AG04450 (cell line): Measurements from ENCODE around the gene MBOAT1. TPM values are rescaled to one million over a fixed set of nuclear protein-coding genes. Genes with fewer than 3 reads are reported as not detected.

ENCODE experiments used
- CTCF ChIA-PET: fragments of 300-600, 350-600 bp; formaldehyde crosslinking; extraction: SDS; loops from one replicate; lab custom pipeline; 2022; ENCODE audit warnings: antibody characterized with exemption, inconsistent platforms; lab: Charles Lee
- POLR2A ChIA-PET: fragments of 350-600 bp; formaldehyde crosslinking; extraction: SDS; loops from one replicate; lab custom pipeline; 2021; ENCODE audit warnings: antibody characterized with exemption, inconsistent platforms; lab: Yijun Ruan, JAX
- DNase-seq: peaks from one replicate; pipeline ENCODE4 v3.0.0-alpha.2; 2011; ENCODE audit warnings: low read depth, low spot score
- H3K27ac ChIP-seq: one replicate; pipeline ENCODE4 v1.5.1; 2012; ENCODE audit warnings: low read depth, low read length, control low read depth
- H3K27me3 ChIP-seq: one replicate; pipeline ENCODE4 v1.6.0; 2012; ENCODE audit warnings: low read length; ENCODE audit not compliant: control insufficient read depth, insufficient read depth
- H3K4me3 ChIP-seq: 2 replicates; pipeline ENCODE4 v1.5.1; 2011; ENCODE audit warnings: mild to moderate bottlenecking, low read depth, low read length, control low read depth
- H3K9me3 ChIP-seq: 2 replicates; pipeline ENCODE4 v1.5.1; 2012; ENCODE audit warnings: low read length; ENCODE audit not compliant: control insufficient read depth, insufficient read depth
- CTCF ChIP-seq: IDR thresholded peaks from 2 replicates; pipeline ENCODE4 v1.5.1; 2011; ENCODE audit warnings: low read depth, low read length, control low read depth, inconsistent platforms
- polyA plus RNA-seq: library from polyadenylated mRNA; depleted of rRNA; stranded (reverse); fragments of >200 nt; gene quantifications from 2 replicates; pipeline ENCODE4 v1.2.3, GENCODE V29; 2011

The MBOAT1 gene
- polyA plus RNA-seq, 1 experiment = 2.1 TPM

DNA sequence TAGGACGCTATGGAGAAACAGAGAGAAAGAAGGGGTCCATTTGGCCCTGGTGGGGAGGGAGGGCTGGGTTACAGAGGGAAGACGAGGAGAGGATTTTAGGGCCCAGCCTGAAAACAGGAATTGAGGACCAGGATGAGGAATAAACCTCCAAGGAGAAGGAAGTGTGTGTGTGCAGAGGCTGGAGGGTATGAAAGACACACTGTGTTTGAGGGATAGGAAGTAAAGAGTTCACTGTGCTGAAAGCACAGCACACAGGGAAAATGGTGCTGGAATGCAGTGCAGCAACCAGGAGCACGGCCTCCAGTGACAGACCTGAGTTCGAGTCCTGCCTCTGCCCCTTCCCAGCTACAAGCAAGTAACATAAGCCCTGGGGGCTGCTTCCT lies 7.8 kb downstream of the MBOAT1 start:
- H3K9me3 ChIP-seq = no peaks in the 10 kb centered on the region
- ChIA-PET CTCF (interaction anchor here (0.9 to 4.3 kb wide), 2 partner anchors 78 to 324 kb away, joined by 3 to 17 read pairs; no protein-coding TSS in a partner anchor), POLR2A (no interaction called here)
- no peak overlapping the region for H3K27ac ChIP-seq
- H3K27me3 ChIP-seq = no peaks in the 10 kb centered on the region
- no peak for DNase-seq
- no peak overlapping the region for H3K4me3 ChIP-seq
- TF ChIP-seq CTCF = no peak

GRCh38 chr6:20203561-20204511 lies 8.4 kb downstream of the MBOAT1 start:
- H3K4me3 ChIP-seq = no peak overlapping the region
- no peak overlapping the region for H3K27ac ChIP-seq
- no peak for DNase-seq
- no peaks in the 10 kb centered on the region for H3K27me3 ChIP-seq
- CTCF ChIA-PET = interaction anchor here (0.9 to 4.3 kb wide), 3 partner anchors 77 to 325 kb away, joined by 3 to 17 read pairs (median 4); no protein-coding TSS in a partner anchor
- H3K9me3 ChIP-seq = no peaks in the 10 kb centered on the region
- POLR2A ChIA-PET = interaction anchor here (0.6 kb wide), 1 partner anchor 199 kb away, joined by 8 read pairs; no protein-coding TSS in a partner anchor
- no peak for TF ChIP-seq CTCF

DNA sequence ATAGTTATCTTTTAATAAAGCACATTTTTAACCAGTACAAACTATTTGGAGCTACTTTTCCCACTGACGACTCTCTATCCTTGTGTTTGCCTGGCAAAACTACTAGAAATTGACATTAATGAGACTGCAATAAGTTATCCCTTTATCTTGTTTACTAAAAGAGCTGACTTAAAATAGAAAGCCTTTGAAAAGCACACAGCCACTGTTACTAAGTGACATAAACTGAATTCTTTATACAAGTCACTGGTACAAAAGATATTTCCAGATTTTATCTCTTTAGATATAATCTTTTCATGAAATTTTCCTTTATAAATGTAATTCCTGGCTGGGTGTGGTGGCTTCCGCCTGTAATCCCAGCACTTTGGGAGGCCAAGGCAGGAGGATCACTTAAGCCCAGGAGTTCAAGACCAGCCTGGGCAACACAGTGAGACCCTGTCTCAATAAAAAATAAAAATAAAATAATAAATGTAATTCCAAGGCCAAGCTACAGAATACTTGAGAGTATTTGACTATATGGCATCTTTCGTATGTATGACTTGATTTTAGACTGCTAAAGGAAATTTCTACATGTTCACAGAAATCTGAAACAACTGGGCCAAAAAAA lies 9.5 kb downstream of the MBOAT1 start:
- TF ChIP-seq CTCF = no peak
- Histone ChIP-seq H3K27me3 (no peaks in the 10 kb centered on the region), H3K9me3 (no peaks in the 10 kb centered on the region), H3K27ac (no peak overlapping the region), H3K4me3 (no peak overlapping the region)
- DNase-seq = no peak
- CTCF ChIA-PET = interaction anchor here (1.0 to 1.8 kb wide), 2 partner anchors 110 to 325 kb away, joined by 3 to 4 read pairs; no protein-coding TSS in a partner anchor
- POLR2A ChIA-PET = no interaction called here

- TF ChIP-seq CTCF = no peak
- Histone ChIP-seq H3K27ac (no peak overlapping the region), H3K27me3 (no peaks in the 10 kb centered on the region), H3K4me3 (no peak overlapping the region), H3K9me3 (no peaks in the 10 kb centered on the region)
- ChIA-PET CTCF (interaction anchor here (1.0 to 1.8 kb wide), 2 partner anchors 110 to 326 kb away, joined by 3 to 4 read pairs; no protein-coding TSS in a partner anchor), POLR2A (no interaction called here)
- DNase-seq = no peak
Measured at GRCh38 chr6:20202324-20202658, 10.0 kb downstream of the MBOAT1 start.
